ENCODE data around the gene TRIM46.
"Not testable (repeated sequence)": the region's sequence is repeated elsewhere in the genome, so short reads cannot be mapped to it uniquely, and the experiment has no call there.

Gene TRIM46

GRCh38 chr1:155218854-155219591, 45.4 kb downstream of the TRIM46 start:
- no peak overlapping the region for H3K4me3 ChIP-seq (IDR thresholded peaks at IDR 0.05; ENCODE audit: insufficient read depth, low read depth, low read length)
- H2AFZ ChIP-seq (ENCODE audit: low read depth), result no peak overlapping the region
- H3K4me1 ChIP-seq (ENCODE audit: low read depth, poor library complexity, severe bottlenecking), result peaks cover 10% of the 10 kb centered on the region
- H3K4me2 ChIP-seq, result no peak overlapping the region
- no peaks in the 10 kb centered on the region for H3K27me3 ChIP-seq (ENCODE audit: insufficient read depth, low read depth)
- no peak for TF ChIP-seq CTCF (conservative IDR thresholded peaks at IDR 0.05; ENCODE audit: low read depth, low read length)
- no peaks in the 10 kb centered on the region for H3K79me2 ChIP-seq (ENCODE audit: insufficient read depth, low read depth)
- H3K27ac ChIP-seq, result no peak overlapping the region
- no peaks in the 10 kb centered on the region for H4K20me1 ChIP-seq (ENCODE audit: insufficient read depth)
- no peak overlapping the region for H3K9ac ChIP-seq
- no peaks in the 10 kb centered on the region for H3K36me3 ChIP-seq (ENCODE audit: insufficient read depth)

GRCh38 chr1:155219592-155220031, 46.0 kb downstream of the TRIM46 start:
- Histone ChIP-seq H3K4me3 (IDR thresholded peaks at IDR 0.05; ENCODE audit: insufficient read depth, low read depth, low read length) (no peak overlapping the region), H3K4me1 (ENCODE audit: low read depth, poor library complexity, severe bottlenecking) (peaks cover 10% of the 10 kb centered on the region), H4K20me1 (ENCODE audit: insufficient read depth) (no peaks in the 10 kb centered on the region), H3K27ac (no peak overlapping the region), H3K4me2 (no peak overlapping the region), H3K27me3 (ENCODE audit: insufficient read depth, low read depth) (no peaks in the 10 kb centered on the region), H3K79me2 (ENCODE audit: insufficient read depth, low read depth) (no peaks in the 10 kb centered on the region), H3K36me3 (ENCODE audit: insufficient read depth) (no peaks in the 10 kb centered on the region), H2AFZ (ENCODE audit: low read depth) (no peak overlapping the region), H3K9ac (no peak overlapping the region)
- TF ChIP-seq CTCF (conservative IDR thresholded peaks at IDR 0.05; ENCODE audit: low read depth, low read length), result no peak

- not testable (repeated sequence) for H2AFZ ChIP-seq (ENCODE audit: low read depth); H3K27me3 ChIP-seq (ENCODE audit: insufficient read depth, low read depth); H4K20me1 ChIP-seq (ENCODE audit: insufficient read depth); H3K27ac ChIP-seq; H3K4me2 ChIP-seq; H3K79me2 ChIP-seq (ENCODE audit: insufficient read depth, low read depth); H3K9ac ChIP-seq; H3K36me3 ChIP-seq (ENCODE audit: insufficient read depth); H3K4me3 ChIP-seq (IDR thresholded peaks at IDR 0.05; ENCODE audit: insufficient read depth, low read depth, low read length)
- peaks cover 11% of the 10 kb centered on the region for H3K4me1 ChIP-seq (ENCODE audit: low read depth, poor library complexity, severe bottlenecking)
Measured at GRCh38 chr1:155220211-155220965, 46.7 kb downstream of the TRIM46 start.

GRCh38 chr1:155223047-155223446, 49.4 kb downstream of the TRIM46 start:
- no peak overlapping the region for H3K9ac ChIP-seq
- H3K4me2 ChIP-seq, result no peak overlapping the region
- H2AFZ ChIP-seq (ENCODE audit: low read depth), result no peak overlapping the region
- TF ChIP-seq CTCF (conservative IDR thresholded peaks at IDR 0.05; ENCODE audit: low read depth, low read length), result no peak
- no peaks in the 10 kb centered on the region for H4K20me1 ChIP-seq (ENCODE audit: insufficient read depth)
- H3K36me3 ChIP-seq (ENCODE audit: insufficient read depth), result no peaks in the 10 kb centered on the region
- no peaks in the 10 kb centered on the region for H3K27me3 ChIP-seq (ENCODE audit: insufficient read depth, low read depth)
- H3K27ac ChIP-seq, result no peak overlapping the region
- H3K4me3 ChIP-seq (IDR thresholded peaks at IDR 0.05; ENCODE audit: insufficient read depth, low read depth, low read length), result no peak overlapping the region
- H3K79me2 ChIP-seq (ENCODE audit: insufficient read depth, low read depth), result peaks cover 19% of the 10 kb centered on the region
- peaks cover 25% of the 10 kb centered on the region for H3K4me1 ChIP-seq (ENCODE audit: low read depth, poor library complexity, severe bottlenecking)

- Histone ChIP-seq H3K4me1 (ENCODE audit: low read depth, poor library complexity, severe bottlenecking) (peaks cover 22% of the 10 kb centered on the region), H3K79me2 (ENCODE audit: insufficient read depth, low read depth) (peaks cover 19% of the 10 kb centered on the region), H3K4me2 (peak overlapping the region; percentile 66; the same call in 1 of the 2 replicates)
- H3K27me3 ChIP-seq (ENCODE audit: insufficient read depth, low read depth); H4K20me1 ChIP-seq (ENCODE audit: insufficient read depth); H3K36me3 ChIP-seq (ENCODE audit: insufficient read depth); H3K9ac ChIP-seq; H2AFZ ChIP-seq (ENCODE audit: low read depth); H3K27ac ChIP-seq; H3K4me3 ChIP-seq (IDR thresholded peaks at IDR 0.05; ENCODE audit: insufficient read depth, low read depth, low read length): not testable (repeated sequence)
Measured at GRCh38 chr1:155225404-155225759, 51.7 kb downstream of the TRIM46 start.
